ENCODE data around the gene UGT2B15.
"Not testable (repeated sequence)": the region's sequence is repeated elsewhere in the genome, so short reads cannot be mapped to it uniquely, and the experiment has no call there.

Gene UGT2B15

GRCh38 chr4:68670479-68670939 is at the start of gene UGT2B15:
UGT2B15 (minus strand) TSS chr4:68670652; CDS start chr4:68670618, 34 bp downstream.
- not testable (repeated sequence) for DNase-seq

- no peak for DNase-seq
These were observed 48.6 kb upstream of the UGT2B15 start for GRCh38 chr4:68719075-68719473.

GRCh38 chr4:68718447-68719074 is 48.1 kb upstream of the UGT2B15 start:
- DNase-seq = no peak

GRCh38 chr4:68717999-68718398 is 47.5 kb upstream of the UGT2B15 start:
- DNase-seq = no peak

GRCh38 chr4:68714400-68714799 is 43.9 kb upstream of the UGT2B15 start:
- DNase-seq = no peak

- no peak for DNase-seq
These were observed 41.8 kb upstream of the UGT2B15 start for GRCh38 chr4:68712207-68712606.

GRCh38 chr4:68708566-68708965 is 38.1 kb upstream of the UGT2B15 start:
- no peak for DNase-seq

GRCh38 chr4:68703168-68703567 is 32.7 kb upstream of the UGT2B15 start:
- not testable (repeated sequence) for DNase-seq

GRCh38 chr4:68700152-68700551 is 29.7 kb upstream of the UGT2B15 start:
- DNase-seq = no peak

GRCh38 chr4:68693325-68694075 is 23.0 kb upstream of the UGT2B15 start:
- DNase-seq = no peak

GRCh38 chr4:68691186-68691585 is 20.7 kb upstream of the UGT2B15 start:
- DNase-seq = no peak

GRCh38 chr4:68683034-68683433 is 12.6 kb upstream of the UGT2B15 start:
- DNase-seq = no peak

- not testable (repeated sequence) for DNase-seq
These were observed 10.8 kb upstream of the UGT2B15 start for GRCh38 chr4:68681298-68681697.

- no peak for DNase-seq
These were observed 2.7 kb upstream of the UGT2B15 start for GRCh38 chr4:68673143-68673542.

GRCh38 chr4:68671217-68671616 is 765 bp upstream of the UGT2B15 start:
- not testable (repeated sequence) for DNase-seq

- not testable (repeated sequence) for DNase-seq
These were observed 1.8 kb downstream of the UGT2B15 start for GRCh38 chr4:68668537-68669163.

GRCh38 chr4:68667551-68667950 is 2.9 kb downstream of the UGT2B15 start:
- not testable (repeated sequence) for DNase-seq

GRCh38 chr4:68664721-68665120 is 5.7 kb downstream of the UGT2B15 start:
- DNase-seq = not testable (repeated sequence)

GRCh38 chr4:68662836-68663574 is 7.4 kb downstream of the UGT2B15 start:
- not testable (repeated sequence) for DNase-seq

- no peak for DNase-seq
These were observed 11.8 kb downstream of the UGT2B15 start for GRCh38 chr4:68658672-68659071.

- DNase-seq = not testable (repeated sequence)
These were observed 13.3 kb downstream of the UGT2B15 start for GRCh38 chr4:68657022-68657594.

GRCh38 chr4:68656445-68656973 is 13.9 kb downstream of the UGT2B15 start:
- not testable (repeated sequence) for DNase-seq

Data from cerebellar nuclear complex (tissue), 1 donor.